GM20431 (cell line): ENCODE results near the gene FAM169A.
"Not testable (repeated sequence)": the region's sequence is repeated elsewhere in the genome, so short reads cannot be mapped to it uniquely, and the experiment has no call there.

Source experiments
- in situ Hi-C: fragments of 300-500 bp; cut with MseI, MboI; formaldehyde crosslinking; loops from one replicate; pipeline ENCODE4 v1.15.0; 2020; ENCODE audit warnings: low sequenced_read_pairs; ENCODE audit not compliant: unreplicated experiment

Gene FAM169A

DNA sequence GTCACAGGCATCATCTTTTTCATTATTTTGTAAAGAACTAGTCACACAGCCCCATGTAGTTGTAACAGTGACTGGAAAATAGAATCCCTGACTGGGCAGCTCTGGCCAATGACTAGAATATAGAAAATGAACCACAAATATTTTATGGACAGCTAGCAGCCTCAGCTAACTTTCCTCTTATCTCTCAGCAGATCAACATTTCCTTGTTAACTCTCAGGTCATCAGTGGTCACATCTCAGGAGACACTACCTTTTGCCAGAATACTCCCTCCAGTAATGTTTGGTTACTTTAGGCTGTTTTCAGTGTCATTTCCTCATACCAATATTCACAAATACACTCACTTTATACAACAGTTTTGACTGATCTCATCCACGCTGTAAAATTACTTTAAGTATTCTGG lies 43.9 kb downstream of the FAM169A start:
- in situ Hi-C loops = no loop called here

DNA sequence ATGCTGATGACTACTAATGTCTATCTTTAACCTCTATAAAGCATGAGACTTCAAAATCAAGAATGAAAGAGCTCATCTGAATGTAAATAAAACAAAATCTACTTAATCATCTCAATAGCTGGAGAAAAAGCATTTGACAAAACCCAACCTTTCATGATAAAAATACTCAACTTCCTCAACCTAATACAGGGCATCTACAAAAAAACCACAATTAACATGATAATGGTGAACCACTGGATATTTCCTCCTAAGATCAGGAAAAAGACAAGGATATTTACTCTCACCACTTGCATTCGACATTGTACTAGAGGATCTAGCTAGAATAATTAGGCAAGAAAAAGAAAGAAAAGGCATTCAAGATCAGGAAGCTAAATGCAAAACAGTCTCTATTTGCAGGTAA lies 49.3 kb downstream of the FAM169A start:
- in situ Hi-C loops = no loop called here

DNA sequence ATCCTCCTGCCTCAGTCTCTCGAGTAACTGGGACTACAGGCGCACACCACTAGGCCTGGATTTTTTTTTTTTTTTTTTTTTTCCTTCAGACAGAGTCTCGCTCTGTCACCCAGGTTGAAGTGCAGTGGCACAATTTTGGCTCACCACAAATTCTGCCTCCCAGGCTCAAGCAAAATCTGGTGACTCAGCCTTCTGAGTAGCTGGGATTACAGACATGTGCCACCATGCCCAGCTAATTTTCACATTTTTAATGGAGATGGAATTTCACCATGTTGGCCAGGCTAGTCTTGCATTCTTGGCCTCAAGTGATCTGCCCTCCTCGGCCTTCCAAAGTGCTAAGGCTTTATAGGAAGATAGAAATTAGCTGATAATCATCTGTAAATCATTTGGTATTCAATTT lies 55.3 kb downstream of the FAM169A start:
- in situ Hi-C loops = no loop called here

DNA sequence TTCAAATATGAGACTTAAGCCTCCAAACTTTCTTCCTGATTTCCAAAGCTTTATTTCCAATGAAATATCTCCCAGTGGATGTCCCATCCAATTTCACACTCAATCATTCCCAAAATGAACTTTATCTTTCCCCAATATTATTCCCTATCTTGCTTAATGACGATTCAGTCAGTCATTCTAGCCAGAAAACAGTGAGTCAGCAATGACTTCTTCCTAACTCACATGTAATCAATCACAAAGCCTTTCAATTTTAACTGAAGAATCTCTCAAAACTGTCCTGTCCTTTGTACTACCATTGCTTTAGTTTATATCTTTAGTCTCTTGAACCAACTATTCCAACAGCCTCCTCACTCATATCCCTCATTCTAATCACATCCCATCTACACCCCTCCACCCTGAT lies 64.2 kb downstream of the FAM169A start:
- in situ Hi-C loops = no loop called here

DNA sequence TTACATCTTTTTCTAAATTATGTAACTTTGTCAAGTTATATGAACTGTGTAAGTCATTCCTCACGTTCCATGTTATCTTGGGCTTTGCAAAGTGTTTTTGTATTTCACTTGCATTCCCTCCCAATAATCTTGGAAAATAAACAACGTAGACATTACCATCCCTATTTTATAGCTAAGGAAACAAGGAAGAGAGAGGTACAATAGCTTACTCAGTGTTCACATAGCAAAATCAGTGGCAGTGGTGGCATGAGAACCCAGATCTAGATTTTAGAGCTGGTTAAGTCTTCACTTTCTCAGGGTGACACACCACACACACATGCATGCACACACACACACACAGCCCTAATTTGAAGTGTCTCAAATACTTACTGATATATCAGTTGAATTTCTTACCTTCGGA lies 65.0 kb downstream of the FAM169A start:
- in situ Hi-C loops = no loop called here

DNA sequence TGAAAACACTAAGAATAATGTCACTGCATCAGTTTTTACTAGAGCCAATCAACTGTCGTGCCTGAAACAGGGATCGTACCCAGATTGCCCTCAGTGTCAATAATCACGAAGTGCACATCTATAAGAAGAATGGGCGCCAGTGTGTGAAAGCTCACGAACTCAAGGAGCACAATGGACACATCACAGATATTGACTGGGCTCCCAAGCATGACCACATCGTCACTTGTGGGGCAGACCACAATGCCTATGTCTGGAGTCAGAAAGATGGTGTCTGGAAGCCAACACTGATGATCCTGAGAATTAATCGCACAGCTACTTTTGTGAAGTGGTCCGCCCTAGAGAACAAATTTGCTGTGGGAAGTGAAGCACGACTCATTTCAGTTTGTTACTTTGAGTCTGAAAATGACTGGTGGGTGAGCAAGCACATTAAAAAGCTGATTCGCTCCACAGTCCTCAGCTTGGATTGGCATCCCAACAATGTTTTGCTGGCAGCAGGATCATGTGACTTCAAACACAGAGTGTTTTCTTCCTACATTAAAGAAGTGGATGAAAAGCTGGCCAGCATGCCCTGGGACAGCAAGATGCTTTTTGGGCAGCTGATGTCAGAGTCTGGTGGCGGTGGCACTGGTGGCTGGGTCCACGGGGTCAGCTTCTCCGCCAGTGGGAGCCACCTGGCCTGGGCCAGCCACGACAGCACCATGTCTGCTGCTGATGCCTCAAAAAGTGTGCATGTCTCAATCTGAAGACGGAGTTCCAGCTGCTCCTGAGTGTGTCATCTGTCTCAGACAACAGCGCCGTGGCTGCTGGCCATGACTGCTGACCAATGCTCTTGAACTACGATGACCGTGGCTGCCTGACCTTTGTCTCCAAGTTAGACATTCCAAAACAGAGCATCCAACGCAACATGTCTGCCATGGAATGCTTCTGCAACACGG lies 66.9 kb downstream of the FAM169A start:
- in situ Hi-C loops = no loop called here

DNA sequence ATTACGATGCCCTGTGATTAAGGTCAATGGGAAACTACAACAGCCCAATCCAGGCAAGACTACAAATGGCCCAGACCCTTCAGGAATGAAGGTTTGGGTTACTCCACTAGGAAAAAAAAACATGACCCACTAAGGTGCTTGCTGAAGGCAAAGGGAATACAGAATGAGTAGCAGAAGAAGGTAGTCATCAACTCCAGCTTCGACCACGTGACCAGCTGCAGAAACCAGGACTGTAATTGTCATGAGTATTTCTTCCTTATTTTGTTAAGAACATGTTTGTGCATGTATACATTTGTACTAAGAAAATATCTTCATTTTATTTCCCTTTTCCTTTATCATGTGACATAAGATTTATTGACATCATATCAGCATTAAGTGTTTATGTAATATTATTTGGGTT lies 74.5 kb downstream of the FAM169A start:
- in situ Hi-C loops = not testable (repeated sequence)

DNA sequence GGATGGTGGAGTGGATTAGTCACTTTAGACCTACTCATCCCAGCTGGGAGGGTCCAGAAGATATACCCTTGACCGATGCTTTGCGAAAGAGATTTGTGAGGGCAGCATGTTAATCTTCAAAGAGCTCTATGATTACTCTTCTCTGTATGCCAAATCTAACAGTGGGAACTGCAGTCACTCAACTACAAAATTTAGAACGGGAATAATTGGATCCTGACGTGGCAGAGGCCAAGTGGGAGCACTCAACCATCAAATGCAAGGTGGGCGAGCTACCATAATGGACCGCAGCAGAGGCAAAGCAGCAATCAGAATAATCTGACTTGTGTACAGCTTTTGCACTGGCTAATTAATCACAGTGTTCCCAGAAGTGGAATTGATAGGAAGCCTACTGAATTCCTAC lies 78.8 kb downstream of the FAM169A start:
- in situ Hi-C loops = no loop called here

DNA sequence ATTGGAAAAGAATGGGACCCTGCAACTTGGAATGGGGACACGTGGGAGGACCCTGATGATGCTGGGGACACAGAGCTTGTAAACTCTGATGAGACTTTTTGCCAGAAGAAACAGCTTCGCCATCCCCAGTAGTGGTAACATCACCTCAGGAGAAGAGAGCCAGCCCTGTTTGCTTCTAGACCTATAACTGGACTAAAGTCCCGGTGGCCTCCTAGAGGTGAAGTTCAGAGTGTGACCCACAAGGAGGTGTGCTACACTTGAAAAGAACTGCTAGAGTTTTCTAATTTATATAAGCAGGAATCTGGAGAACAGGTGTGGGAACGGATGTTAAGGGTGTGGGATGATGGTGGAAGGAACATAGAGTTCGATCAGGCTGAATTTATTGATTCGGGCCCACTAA lies 79.3 kb downstream of the FAM169A start:
- in situ Hi-C loops = no loop called here

DNA sequence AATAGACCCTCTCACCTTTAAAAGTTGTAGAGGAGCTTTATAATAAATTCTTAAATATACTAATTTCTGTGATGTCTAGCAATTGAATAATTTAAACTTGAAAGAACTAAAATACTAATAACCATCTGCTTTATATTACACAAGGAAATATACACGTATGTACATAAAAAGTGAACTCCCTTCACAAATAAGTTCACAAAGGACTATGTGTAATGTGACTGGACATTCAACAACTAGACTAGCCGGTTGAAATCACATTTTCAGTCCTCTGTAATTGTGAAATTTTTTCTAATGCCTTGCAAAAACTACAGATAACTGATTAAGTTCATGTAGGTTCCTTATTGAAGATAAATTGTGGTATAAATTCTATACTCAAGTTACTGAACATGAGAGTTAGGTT lies 87.6 kb downstream of the FAM169A start:
- in situ Hi-C loops = no loop called here

DNA sequence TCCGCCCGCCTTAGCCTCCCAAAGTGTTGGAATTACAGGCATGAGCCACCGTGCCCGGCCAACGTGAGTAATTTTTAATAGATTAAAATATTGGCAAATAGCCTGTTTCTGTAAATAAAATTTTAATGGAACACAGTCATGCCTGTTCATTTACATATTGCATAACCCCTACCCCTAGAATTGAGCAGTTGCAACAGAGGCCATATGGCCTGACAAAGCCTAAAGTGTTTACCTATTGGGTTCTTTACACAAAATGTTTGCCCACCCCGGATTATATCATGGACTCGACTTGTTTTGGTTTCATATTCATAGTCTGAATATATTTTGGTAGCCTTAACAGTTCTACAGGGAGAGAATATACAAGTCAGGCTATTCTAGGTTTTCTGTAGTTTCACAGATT lies 93.8 kb downstream of the FAM169A start:
- in situ Hi-C loops = no loop called here

DNA sequence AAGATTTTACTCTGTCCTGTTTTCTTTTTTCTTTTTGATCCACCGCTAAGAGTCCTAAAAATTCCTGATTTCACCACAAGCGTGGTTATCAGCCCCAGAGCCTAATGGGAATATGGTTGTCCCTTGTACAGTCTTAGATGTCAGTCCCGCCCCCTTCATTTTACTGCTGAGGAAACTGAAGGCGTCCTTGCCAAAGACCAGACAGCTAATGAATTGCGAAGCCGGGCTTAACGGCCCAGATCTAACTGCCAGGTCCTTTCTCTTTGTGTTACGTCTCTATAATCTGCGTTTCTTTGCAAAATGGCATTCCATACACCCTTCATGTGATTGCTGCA lies 98.6 kb downstream of the FAM169A start:
- in situ Hi-C loops = no loop called here

DNA sequence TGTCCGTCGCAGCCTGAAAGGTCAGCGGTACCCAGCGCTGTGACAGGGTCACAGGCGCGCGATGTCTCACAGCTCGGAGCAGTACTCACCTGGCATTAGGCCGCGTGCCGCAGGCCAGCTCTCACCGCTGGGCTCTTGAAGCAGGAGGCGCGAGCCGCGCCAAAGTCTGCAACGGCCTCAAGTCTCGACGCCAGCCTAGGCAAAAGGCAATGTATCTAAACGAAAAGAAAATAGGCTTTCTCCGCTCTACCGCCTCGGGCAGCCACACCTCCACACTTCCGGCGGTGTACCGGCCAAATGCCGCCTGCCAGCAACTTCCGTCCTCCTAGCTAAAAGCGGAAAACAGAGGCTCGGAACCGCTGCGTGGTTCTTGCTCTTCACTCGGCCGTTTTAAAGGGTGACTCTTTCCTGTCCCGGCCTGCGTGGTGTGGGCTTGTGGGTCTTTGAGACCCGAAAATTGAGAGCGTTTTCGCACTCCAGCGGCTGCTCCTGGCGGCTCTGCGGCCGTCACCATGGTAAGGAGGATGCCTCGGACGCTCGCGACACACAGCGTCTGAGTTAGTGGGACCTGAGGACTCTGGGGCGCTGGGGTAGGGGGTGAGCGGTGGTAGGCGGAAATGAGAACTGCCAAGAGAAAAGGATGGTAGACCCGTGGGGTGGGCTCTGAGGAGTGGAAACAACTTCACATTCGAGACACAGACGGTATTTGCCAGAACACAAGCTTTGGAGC lies 99.2 kb downstream of the FAM169A start, which contains the start of the genes GFM2 and NSA2:
Gene GFM2, minus strand, starts transcription at position 269 of the 730 bp plus-strand sequence. CDS start 3,375 bp downstream, outside the sequence.
Gene NSA2, plus strand, starts transcription at position 401 of the 730 bp plus-strand sequence. Its CDS starts 112 bp downstream, at position 513.
- in situ Hi-C loops = no loop called here

DNA sequence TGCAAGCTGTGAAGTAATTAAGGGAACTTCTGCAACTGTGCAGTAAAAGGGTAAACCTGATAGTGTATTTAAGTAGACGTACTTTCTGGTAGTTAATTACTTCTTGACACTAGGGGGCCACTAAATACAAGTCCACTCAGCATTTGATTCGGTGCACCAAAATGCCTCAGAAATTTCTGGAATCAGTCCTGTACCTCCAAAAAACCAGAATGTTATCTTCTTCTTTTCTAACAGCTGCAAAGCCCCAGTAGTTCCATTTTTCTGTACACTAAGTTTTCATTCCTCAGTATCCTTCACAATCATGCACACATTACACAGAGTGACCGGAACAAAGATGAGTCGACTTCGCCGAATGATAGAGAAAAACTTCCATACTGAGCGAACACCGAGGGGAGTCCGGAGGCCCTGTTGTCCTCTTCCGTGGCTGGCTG lies 99.8 kb downstream of the FAM169A start:
- in situ Hi-C loops = no loop called here

DNA sequence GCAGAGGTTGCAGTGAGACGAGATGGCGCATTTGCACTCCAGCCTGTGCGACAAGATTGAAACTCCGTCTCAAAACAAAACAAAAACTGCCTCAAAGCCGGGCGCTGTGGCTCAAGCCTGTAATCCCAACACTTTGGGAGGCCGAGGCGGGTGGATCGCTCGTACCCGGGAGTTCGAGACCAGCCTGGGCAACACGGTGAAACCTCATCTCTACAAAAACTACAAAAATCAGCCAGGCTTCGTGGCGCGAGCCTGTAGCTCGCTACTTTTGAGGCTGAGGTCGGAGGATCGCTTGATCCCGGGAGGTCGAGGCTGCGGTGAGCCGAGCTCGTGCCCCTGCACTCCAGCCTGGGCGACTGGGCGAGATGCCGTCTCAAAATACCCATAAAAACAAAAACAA lies 100.3 kb downstream of the FAM169A start:
- in situ Hi-C loops = no loop called here

DNA sequence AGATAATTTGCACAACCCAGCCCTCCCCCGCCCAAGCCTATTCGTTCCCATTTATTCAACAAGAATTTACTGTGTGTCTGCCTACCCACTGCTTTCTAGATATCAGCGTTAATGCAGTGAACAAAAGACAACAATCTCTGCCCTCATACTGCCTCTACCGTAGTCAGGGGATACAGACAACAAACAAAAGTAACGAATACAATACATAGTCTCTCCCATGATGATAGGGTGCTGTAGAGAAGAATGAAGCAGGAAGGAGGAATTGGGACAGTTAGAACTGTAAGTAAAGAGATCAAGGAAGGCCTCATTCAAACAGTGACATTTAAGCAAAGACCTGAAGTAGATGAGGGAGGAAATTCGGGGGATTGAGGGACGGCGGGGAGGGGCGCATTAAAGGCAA lies 101.0 kb downstream of the FAM169A start:
- in situ Hi-C loops = no loop called here

DNA sequence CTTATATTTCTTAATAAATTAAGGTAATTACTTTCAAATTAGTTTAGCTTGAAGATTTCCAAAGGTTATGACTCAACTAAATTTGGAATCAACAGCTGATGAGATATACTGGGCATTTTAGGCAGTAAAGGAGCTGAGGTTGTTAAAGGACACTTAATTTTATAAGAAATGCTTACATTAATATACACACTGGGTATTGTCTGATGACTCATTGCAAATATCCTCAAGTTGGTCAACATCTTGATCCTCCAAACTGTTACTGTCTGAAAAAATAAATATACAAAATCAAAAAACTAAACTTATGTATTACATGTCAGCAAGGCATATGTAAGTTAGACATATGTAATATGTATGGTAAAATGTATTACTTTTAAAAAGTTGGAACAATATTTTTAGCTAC lies 102.7 kb downstream of the FAM169A start:
- in situ Hi-C loops = no loop called here

DNA sequence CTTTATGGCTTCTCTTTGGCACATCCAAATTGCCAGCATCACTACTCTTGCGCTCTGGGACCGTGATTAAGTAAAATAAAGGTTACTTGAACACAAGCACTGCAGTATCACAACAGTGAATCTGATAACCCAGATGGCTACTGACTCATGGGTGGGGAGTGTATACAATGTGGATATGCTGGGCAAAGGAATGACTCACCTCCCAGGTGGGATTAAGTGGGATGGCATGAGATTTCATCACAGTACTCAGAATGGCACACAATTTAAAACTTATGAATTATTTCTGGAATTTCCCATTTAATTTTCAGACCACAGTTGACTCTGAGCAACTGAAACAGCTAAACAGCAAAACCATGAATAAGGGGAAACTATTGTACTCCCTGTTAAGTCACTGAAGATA lies 103.6 kb downstream of the FAM169A start:
- in situ Hi-C loops = no loop called here

DNA sequence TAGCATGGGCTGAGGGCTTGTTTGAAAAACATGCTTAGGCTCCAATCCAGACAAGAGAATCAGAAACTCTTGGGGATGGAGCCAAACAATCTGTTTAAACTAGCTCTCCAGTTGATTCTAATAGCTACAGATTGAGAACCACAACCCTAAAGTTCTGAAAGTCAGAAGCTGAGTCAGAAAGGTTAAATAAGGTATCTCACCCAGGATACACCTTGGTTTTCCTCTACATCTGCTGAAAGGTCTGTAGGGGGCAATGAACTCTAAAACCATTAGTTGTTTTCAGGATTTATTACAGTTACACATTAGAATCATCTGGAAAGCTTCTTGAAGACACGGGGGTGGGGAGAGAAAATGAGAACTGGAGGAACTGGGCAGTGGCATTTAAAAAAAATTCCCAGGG lies 104.9 kb downstream of the FAM169A start:
- in situ Hi-C loops = no loop called here

DNA sequence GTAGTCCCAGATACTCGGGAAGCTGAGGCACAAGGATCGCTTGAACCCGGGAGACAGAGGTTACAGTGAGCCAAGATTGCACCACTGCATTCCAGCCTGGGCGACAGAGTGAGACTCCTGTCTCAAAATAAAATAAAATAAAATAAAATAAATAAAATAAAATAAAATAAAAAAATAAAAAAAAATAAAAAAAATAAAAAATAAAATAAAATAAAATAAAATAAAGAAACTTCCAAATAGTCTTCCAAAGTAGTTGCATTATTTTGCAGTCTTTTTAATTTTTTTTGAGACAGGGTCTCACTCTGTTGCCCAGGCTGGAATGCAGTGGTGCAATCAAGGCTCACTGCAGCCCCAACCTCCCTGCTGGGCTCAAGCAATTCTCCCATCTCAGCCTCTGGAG lies 117.4 kb downstream of the FAM169A start:
- in situ Hi-C loops = not testable (repeated sequence)

DNA sequence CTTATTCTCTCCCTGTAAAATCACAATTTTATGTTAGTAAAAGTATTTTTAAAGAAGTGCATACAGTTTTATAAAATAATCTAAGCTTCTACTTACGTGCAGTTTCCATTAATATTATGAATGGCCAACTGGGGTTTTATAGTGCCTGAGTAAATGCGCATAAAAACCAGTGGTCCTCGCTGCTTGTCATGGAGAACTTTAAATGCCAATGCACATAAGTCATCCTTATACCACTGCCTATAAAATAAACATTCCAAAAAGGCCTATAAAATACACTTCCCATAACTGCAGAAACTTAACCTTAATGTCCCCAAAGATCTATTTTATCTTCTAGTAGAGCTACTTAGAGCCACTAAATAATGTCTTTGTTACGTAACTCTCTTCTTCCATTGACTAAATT lies 127.8 kb downstream of the FAM169A start:
- in situ Hi-C loops = no loop called here
